NCI-H526 treated with DMSO at 0.1 percent for 48 hours (cell line): ENCODE results near the gene RUNX2.

Source experiments
- DNase-seq: peaks from one replicate; lab custom pipeline; 2025; lab: John Stamatoyannopoulos, UW

The RUNX2 gene

GRCh38 chr6:45590696-45591184 is 262.6 kb downstream of the RUNX2 start:
- no peak for DNase-seq

- no peak for DNase-seq
Measured at GRCh38 chr6:45591306-45591705, 263.2 kb downstream of the RUNX2 start.

GRCh38 chr6:45591890-45592289 is 263.8 kb downstream of the RUNX2 start:
- DNase-seq = no peak

- DNase-seq = no peak
Measured at GRCh38 chr6:45592991-45593390, 264.9 kb downstream of the RUNX2 start.

- no peak for DNase-seq
Measured at GRCh38 chr6:45595010-45595851, 267.1 kb downstream of the RUNX2 start.

- no peak for DNase-seq
Measured at GRCh38 chr6:45597424-45597823, 269.3 kb downstream of the RUNX2 start.

GRCh38 chr6:45599053-45599452 is 270.9 kb downstream of the RUNX2 start:
- no peak for DNase-seq

- DNase-seq = no peak
Measured at GRCh38 chr6:45605971-45606370, 277.8 kb downstream of the RUNX2 start.

- DNase-seq = peak; percentile 72
Measured at GRCh38 chr6:45606831-45607400, 278.8 kb downstream of the RUNX2 start.

GRCh38 chr6:45607798-45608197 is 279.7 kb downstream of the RUNX2 start:
- peak; percentile 99 for DNase-seq

- DNase-seq = peak; percentile 75
Measured at GRCh38 chr6:45608252-45608913, 280.3 kb downstream of the RUNX2 start.

- no peak for DNase-seq
Measured at GRCh38 chr6:45609141-45609638, 281.1 kb downstream of the RUNX2 start.

- DNase-seq = no peak
Measured at GRCh38 chr6:45610374-45610773, 282.2 kb downstream of the RUNX2 start.

- no peak for DNase-seq
Measured at GRCh38 chr6:45610832-45611231, 282.7 kb downstream of the RUNX2 start.

GRCh38 chr6:45611491-45611890 is 283.4 kb downstream of the RUNX2 start:
- no peak for DNase-seq

- DNase-seq = no peak
Measured at GRCh38 chr6:45613656-45614055, 285.5 kb downstream of the RUNX2 start.

GRCh38 chr6:45614488-45615285 is 286.6 kb downstream of the RUNX2 start:
- no peak for DNase-seq

GRCh38 chr6:45616209-45616608 is 288.1 kb downstream of the RUNX2 start:
- no peak for DNase-seq

- no peak for DNase-seq
Measured at GRCh38 chr6:45617441-45617840, 289.3 kb downstream of the RUNX2 start.

- DNase-seq = no peak
Measured at GRCh38 chr6:45618259-45618658, 290.1 kb downstream of the RUNX2 start.

- DNase-seq = no peak
Measured at GRCh38 chr6:45619211-45619760, 291.2 kb downstream of the RUNX2 start.
